ENCODE results near the gene ZNF565. TPM values are rescaled to one million over a fixed set of nuclear protein-coding genes. Genes with fewer than 3 reads are reported as not detected.

ZNF565 gene
- polyA plus RNA-seq, result 1 to 10 TPM; 2.9 to 7.6 (median 2.9) TPM

- Mint-ChIP-seq H3K27ac (peak within 1 kb of the TSS in 1 of 6 donors; percentile 51), H3K27me3 (ENCODE audit: low read depth in 3 of 3) (peaks cover 0 to 1% (median 0%) of the 10 kb centered on the region in 3 donors), H3K4me1 (peaks cover 21% of the 10 kb centered on the region in 2 donors), H3K36me3 (peaks cover 5% of the 10 kb centered on the region in 3 donors), H3K4me3 (no peak within 1 kb of the TSS), H3K9me3 (no peaks in the 10 kb centered on the region)
- DNase-seq, result peak; percentile 94 to 95 (median 95)
These were observed at the start of gene ZNF565, which contains the start of gene ZNF146 for GRCh38 chr19:36214386-36215275. Gene ZNF565, minus strand, starts transcription at chr19:36214665. Its CDS starts 12,680 bp downstream, at chr19:36201985. Gene ZNF146, plus strand, starts transcription at chr19:36215106. Its CDS starts 21,335 bp downstream, at chr19:36236441.

GRCh38 chr19:36259211-36259610 lies 44.7 kb upstream of the ZNF565 start:
- Mint-ChIP-seq H3K4me3 (no peak overlapping the region), H3K4me1 (peaks cover 0 to 1% of the 10 kb centered on the region in 2 donors), H3K36me3 (peaks cover 1 to 13% (median 9%) of the 10 kb centered on the region in 3 donors), H3K27ac (no peak overlapping the region), H3K9me3 (peaks cover 13 to 45% (median 28%) of the 10 kb centered on the region in 6 donors), H3K27me3 (ENCODE audit: low read depth in 3 of 3) (peaks cover 2 to 5% (median 3%) of the 10 kb centered on the region in 3 donors)
- no peak for DNase-seq

DNA sequence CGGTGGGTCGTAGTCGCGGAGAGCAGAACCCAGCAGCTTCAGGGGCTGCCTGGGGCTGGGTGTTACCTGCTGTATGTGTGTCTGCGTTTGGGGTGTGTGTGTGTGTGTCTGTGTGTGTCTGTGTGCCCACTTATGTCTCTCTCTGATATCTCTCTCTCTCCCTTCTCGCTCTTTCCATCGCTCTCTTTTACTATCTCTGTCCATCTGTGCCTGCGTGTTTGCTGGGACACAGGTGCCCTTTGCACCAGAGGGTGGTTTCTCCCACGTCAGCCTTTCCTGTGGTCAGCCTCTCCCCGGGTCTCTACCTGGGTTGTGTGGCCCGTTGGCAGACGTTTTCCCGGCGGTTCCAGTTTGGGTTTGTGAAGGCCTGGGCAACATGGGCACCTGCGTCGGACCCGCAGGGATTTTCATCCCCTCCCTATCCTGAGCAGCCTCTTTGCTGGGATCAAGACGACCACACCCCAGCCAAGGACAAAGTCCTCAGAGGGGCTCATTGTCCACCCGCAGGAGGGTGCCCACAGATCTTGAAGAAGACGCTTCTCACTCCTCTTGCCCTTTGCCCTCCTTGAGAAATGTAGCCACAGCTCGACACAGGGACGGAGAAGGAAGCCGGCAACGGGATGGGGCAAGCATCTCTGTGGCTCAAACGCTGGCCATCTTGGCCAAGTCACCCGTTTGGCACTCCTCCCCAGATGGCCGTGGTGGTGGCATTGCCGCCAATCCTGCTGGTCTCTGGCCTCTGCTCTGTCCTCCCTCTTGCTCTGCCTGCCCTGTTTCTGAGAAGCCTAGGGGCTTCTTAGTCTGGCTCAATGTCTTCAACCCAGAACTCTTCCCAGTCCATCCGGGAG lies 43.8 kb upstream of the ZNF565 start:
- Mint-ChIP-seq H3K27ac (no peak overlapping the region), H3K9me3 (peaks cover 7 to 45% (median 24%) of the 10 kb centered on the region in 6 donors), H3K36me3 (peaks cover 3 to 11% (median 9%) of the 10 kb centered on the region in 3 donors), H3K27me3 (ENCODE audit: low read depth in 3 of 3) (peaks cover 1 to 4% (median 2%) of the 10 kb centered on the region in 3 donors), H3K4me1 (peaks cover 0 to 1% of the 10 kb centered on the region in 2 donors), H3K4me3 (peak overlapping the region in 2 of 5 donors; percentile 23 to 52)
- DNase-seq, result no peak

- peaks cover 6 to 41% (median 21%) of the 10 kb centered on the region in 6 donors for H3K9me3 Mint-ChIP-seq
- H3K4me1 Mint-ChIP-seq, result peaks cover 0 to 1% of the 10 kb centered on the region in 2 donors
- H3K36me3 Mint-ChIP-seq, result peaks cover 3 to 9% (median 9%) of the 10 kb centered on the region in 3 donors
- no peak overlapping the region for H3K27ac Mint-ChIP-seq
- no peak for DNase-seq
- H3K4me3 Mint-ChIP-seq, result no peak overlapping the region
- peaks cover 1 to 2% (median 1%) of the 10 kb centered on the region in 3 donors for H3K27me3 Mint-ChIP-seq (ENCODE audit: low read depth in 3 of 3)
These were observed 43.0 kb upstream of the ZNF565 start for GRCh38 chr19:36257520-36257876.

GRCh38 chr19:36256853-36257519 lies 42.5 kb upstream of the ZNF565 start:
- Mint-ChIP-seq H3K27ac (no peak overlapping the region), H3K4me3 (no peak overlapping the region), H3K9me3 (peaks cover 9 to 41% (median 21%) of the 10 kb centered on the region in 6 donors), H3K27me3 (ENCODE audit: low read depth in 3 of 3) (peaks cover 1 to 2% (median 1%) of the 10 kb centered on the region in 3 donors), H3K4me1 (peaks cover 0 to 1% of the 10 kb centered on the region in 2 donors), H3K36me3 (peaks cover 3 to 9% (median 9%) of the 10 kb centered on the region in 3 donors)
- no peak for DNase-seq

DNA sequence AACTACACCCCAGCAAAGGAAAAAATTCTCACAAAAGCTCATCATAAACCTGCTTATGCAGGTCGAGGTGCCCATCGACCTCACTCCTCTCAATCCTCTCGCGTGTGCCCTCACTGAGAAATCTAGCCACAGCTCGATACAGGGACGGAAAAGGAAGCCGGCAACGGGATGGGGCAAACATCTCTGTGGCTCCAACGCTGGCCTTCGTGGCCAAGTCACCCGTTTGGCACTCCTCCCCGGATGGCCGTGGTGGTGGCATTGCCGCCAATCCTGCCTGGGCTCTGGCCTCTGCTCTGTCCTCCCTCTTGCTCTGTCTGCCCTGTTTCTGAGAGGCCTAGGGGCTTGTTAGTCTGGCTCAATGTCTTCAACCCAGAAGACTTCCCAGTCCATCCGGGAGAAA lies 41.6 kb upstream of the ZNF565 start:
- H3K4me3 Mint-ChIP-seq, result no peak overlapping the region
- peaks cover 1 to 2% (median 1%) of the 10 kb centered on the region in 3 donors for H3K27me3 Mint-ChIP-seq (ENCODE audit: low read depth in 3 of 3)
- DNase-seq, result no peak
- peaks cover 3 to 9% (median 9%) of the 10 kb centered on the region in 3 donors for H3K36me3 Mint-ChIP-seq
- H3K9me3 Mint-ChIP-seq, result peaks cover 9 to 47% (median 22%) of the 10 kb centered on the region in 6 donors
- no peak overlapping the region for H3K27ac Mint-ChIP-seq
- H3K4me1 Mint-ChIP-seq, result peaks cover 0 to 1% of the 10 kb centered on the region in 2 donors

DNA sequence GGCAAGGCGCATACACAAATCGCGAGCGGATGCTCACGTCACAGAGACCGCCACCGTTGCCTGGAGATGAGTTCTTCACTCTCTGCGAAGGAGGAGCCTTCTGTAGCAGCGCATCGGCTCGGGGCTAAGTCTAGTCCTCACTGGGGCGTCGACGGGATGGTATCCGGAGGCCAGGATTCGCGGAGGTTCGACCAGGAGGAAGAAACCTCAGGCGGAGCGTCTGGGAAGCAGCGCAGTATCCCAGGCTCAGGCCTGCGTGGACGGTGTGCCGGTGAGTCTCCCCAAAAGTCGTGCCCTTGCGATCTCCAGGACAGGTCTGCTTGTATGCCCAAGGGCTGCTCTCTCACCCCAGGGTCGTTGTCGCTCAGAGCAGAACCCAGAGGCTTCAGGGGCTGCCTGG lies 40.9 kb upstream of the ZNF565 start:
- no peak for DNase-seq
- Mint-ChIP-seq H3K4me1 (peaks cover 0 to 1% of the 10 kb centered on the region in 2 donors), H3K27ac (no peak overlapping the region), H3K9me3 (peaks cover 10 to 48% (median 22%) of the 10 kb centered on the region in 6 donors), H3K4me3 (no peak overlapping the region), H3K36me3 (peaks cover 3 to 9% (median 9%) of the 10 kb centered on the region in 3 donors), H3K27me3 (ENCODE audit: low read depth in 3 of 3) (peaks cover 1 to 2% (median 1%) of the 10 kb centered on the region in 3 donors)

- Mint-ChIP-seq H3K9me3 (peaks cover 10 to 48% (median 22%) of the 10 kb centered on the region in 6 donors), H3K27me3 (ENCODE audit: low read depth in 3 of 3) (peaks cover 1 to 2% (median 1%) of the 10 kb centered on the region in 3 donors), H3K4me3 (no peak overlapping the region), H3K27ac (no peak overlapping the region), H3K4me1 (peaks cover 0 to 1% of the 10 kb centered on the region in 2 donors), H3K36me3 (peaks cover 3 to 9% (median 9%) of the 10 kb centered on the region in 3 donors)
- DNase-seq, result no peak
These were observed 40.4 kb upstream of the ZNF565 start for GRCh38 chr19:36254848-36255247.

- peaks cover 5 to 9% (median 7%) of the 10 kb centered on the region in 3 donors for H3K36me3 Mint-ChIP-seq
- DNase-seq, result no peak
- no peaks in the 10 kb centered on the region for H3K4me1 Mint-ChIP-seq
- H3K27ac Mint-ChIP-seq, result no peak overlapping the region
- H3K9me3 Mint-ChIP-seq, result peaks cover 6 to 47% (median 26%) of the 10 kb centered on the region in 6 donors
- no peak overlapping the region for H3K4me3 Mint-ChIP-seq
- H3K27me3 Mint-ChIP-seq (ENCODE audit: low read depth in 3 of 3), result peaks cover 0 to 3% (median 2%) of the 10 kb centered on the region in 3 donors
These were observed 37.6 kb upstream of the ZNF565 start for GRCh38 chr19:36252047-36252446.

- Mint-ChIP-seq H3K4me1 (peaks cover 4 to 5% of the 10 kb centered on the region in 2 donors), H3K36me3 (peaks cover 4 to 12% (median 6%) of the 10 kb centered on the region in 3 donors), H3K27ac (no peak overlapping the region), H3K27me3 (ENCODE audit: low read depth in 3 of 3) (peaks cover 0 to 3% (median 3%) of the 10 kb centered on the region in 3 donors), H3K9me3 (peaks cover 17 to 54% (median 48%) of the 10 kb centered on the region in 6 donors), H3K4me3 (peak overlapping the region in 2 of 5 donors; percentile 26 to 64)
- no peak for DNase-seq
These were observed 31.6 kb upstream of the ZNF565 start for GRCh38 chr19:36246006-36246481.

DNA sequence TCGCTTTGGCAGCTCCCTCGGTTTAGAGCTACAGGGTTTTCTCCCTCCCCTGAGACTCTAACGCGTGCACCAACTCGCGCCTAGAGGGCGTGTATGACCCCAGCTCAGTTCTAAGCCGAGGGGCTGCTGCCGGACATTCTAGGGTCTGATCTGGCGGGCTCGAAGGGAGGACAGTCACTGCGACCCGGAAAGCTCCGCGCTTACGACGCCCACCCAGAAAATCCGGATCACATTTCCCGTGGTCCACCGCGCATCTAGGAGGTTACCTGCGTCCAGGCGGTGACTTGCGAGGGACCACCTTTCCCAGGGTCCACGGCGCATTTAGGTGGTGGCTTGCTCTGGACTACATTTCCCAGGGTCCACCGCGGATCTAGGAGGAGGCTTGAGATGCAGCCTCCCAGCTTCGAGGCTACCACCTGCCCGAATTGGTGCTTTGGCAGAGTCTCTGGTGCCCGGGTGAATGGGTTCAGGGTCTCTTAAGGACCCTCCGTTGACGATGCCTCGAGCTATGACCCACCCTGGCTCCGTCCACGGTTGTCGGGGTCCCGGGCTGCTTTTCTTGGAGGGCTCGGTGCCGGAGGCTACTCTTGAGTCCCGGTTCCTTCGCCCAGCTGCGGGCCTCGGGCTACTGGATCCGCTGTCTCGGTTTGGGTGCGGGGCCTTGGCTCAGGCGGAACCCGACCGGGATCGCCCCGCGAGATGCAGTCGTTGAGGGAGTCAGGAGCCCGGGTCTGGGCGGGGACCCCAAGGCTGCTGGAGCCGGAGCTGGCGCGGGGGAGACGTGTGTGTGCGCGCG lies 30.9 kb upstream of the ZNF565 start:
- Mint-ChIP-seq H3K27me3 (ENCODE audit: low read depth in 3 of 3) (peaks cover 0 to 3% (median 3%) of the 10 kb centered on the region in 3 donors), H3K9me3 (peaks cover 18 to 58% (median 53%) of the 10 kb centered on the region in 6 donors), H3K36me3 (peaks cover 4 to 12% (median 6%) of the 10 kb centered on the region in 3 donors), H3K27ac (no peak overlapping the region), H3K4me1 (peaks cover 4 to 5% of the 10 kb centered on the region in 2 donors), H3K4me3 (no peak overlapping the region)
- no peak for DNase-seq

- peaks cover 0 to 3% (median 3%) of the 10 kb centered on the region in 3 donors for H3K27me3 Mint-ChIP-seq (ENCODE audit: low read depth in 3 of 3)
- DNase-seq, result no peak
- no peak overlapping the region for H3K4me3 Mint-ChIP-seq
- H3K9me3 Mint-ChIP-seq, result peaks cover 23 to 69% (median 62%) of the 10 kb centered on the region in 6 donors
- H3K4me1 Mint-ChIP-seq, result peaks cover 4 to 5% of the 10 kb centered on the region in 2 donors
- no peak overlapping the region for H3K27ac Mint-ChIP-seq
- peaks cover 16 to 23% (median 18%) of the 10 kb centered on the region in 3 donors for H3K36me3 Mint-ChIP-seq
These were observed 29.6 kb upstream of the ZNF565 start for GRCh38 chr19:36244066-36244465.
